Measurements from ENCODE around the gene RBKS. TPM values are rescaled to one million over a fixed set of nuclear protein-coding genes. Genes with fewer than 3 reads are reported as not detected.

RBKS gene
- total RNA-seq, 1 donor from 2014 or later: 0.79 TPM

DNA sequence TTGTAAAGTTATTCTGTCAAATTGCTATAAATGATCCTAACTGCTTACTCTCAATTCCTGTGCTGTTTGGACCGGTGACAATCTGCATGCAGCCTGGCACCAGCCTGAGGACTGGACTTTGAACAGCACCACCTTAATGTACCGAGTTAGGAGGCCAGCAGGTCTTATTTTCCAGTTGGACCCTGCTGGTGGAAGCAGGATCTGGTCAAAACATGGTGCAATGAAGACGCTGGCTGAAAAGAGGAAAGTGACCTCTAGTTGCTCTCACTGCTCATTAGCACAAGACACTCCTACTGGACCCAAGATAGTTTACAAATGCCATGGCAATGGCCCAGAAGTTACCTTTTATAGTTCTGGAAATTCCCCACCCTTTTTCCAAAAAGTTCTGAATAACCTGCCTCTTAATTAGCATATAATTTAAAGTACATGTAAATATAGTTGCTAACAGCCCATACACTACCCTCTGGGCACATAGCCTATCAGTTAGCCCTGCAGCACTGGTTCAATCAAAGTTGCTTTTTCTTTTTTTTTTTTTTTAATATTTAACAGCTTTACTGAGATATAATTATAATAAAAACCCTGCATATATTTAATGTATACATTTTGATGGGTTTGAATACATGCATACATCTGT lies 35.8 kb downstream of the RBKS start:
- DNase-seq (ENCODE audit: low read depth): no peak
- FAIRE-seq: no peak

DNA sequence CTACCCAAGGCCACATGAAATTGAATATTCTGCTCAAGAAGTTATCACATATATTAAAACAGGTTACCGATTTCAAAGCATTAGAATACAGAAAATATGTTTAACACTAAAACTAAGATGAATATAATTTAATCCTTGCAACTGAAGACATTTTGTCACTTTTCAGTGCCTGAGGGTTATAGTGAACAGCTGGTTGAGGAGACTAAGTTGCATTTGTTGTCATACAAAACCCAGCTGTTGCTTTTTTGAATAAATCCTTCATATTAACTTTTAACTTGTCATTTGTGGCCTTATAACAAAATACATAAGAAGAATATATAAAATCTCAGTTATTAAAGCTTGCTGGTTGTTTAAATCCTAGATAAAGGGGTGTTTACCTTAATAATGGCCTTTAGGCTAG lies 37.5 kb downstream of the RBKS start:
- FAIRE-seq: no peak
- TF ChIP-seq, protein P1, sequence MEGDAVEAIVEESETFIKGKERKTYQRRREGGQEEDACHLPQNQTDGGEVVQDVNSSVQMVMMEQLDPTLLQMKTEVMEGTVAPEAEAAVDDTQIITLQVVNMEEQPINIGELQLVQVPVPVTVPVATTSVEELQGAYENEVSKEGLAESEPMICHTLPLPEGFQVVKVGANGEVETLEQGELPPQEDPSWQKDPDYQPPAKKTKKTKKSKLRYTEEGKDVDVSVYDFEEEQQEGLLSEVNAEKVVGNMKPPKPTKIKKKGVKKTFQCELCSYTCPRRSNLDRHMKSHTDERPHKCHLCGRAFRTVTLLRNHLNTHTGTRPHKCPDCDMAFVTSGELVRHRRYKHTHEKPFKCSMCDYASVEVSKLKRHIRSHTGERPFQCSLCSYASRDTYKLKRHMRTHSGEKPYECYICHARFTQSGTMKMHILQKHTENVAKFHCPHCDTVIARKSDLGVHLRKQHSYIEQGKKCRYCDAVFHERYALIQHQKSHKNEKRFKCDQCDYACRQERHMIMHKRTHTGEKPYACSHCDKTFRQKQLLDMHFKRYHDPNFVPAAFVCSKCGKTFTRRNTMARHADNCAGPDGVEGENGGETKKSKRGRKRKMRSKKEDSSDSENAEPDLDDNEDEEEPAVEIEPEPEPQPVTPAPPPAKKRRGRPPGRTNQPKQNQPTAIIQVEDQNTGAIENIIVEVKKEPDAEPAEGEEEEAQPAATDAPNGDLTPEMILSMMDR (IDR thresholded peaks at IDR 0.05; ENCODE audit: insufficient read depth, low read length, severe bottlenecking): no peak
- H3K27me3 ChIP-seq (ENCODE audit: control insufficient read depth, insufficient read depth, low read length): no peaks in the 10 kb centered on the region
- no peak for DNase-seq (ENCODE audit: low read depth)
- no peak overlapping the region for H3K4me3 ChIP-seq (ENCODE audit: low read depth, low read length)
- H3K36me3 ChIP-seq (ENCODE audit: control insufficient read depth, insufficient read depth, low read length): no peaks in the 10 kb centered on the region

More for the DNA sequence above, 35.8 kb downstream of the RBKS start:
- Histone ChIP-seq H3K4me3 (ENCODE audit: low read depth, low read length) (no peak overlapping the region), H3K27me3 (ENCODE audit: control insufficient read depth, insufficient read depth, low read length) (no peaks in the 10 kb centered on the region), H3K36me3 (ENCODE audit: control insufficient read depth, insufficient read depth, low read length) (no peaks in the 10 kb centered on the region)
- TF ChIP-seq, protein P1 (IDR thresholded peaks at IDR 0.05; ENCODE audit: insufficient read depth, low read length, severe bottlenecking): no peak

DNA sequence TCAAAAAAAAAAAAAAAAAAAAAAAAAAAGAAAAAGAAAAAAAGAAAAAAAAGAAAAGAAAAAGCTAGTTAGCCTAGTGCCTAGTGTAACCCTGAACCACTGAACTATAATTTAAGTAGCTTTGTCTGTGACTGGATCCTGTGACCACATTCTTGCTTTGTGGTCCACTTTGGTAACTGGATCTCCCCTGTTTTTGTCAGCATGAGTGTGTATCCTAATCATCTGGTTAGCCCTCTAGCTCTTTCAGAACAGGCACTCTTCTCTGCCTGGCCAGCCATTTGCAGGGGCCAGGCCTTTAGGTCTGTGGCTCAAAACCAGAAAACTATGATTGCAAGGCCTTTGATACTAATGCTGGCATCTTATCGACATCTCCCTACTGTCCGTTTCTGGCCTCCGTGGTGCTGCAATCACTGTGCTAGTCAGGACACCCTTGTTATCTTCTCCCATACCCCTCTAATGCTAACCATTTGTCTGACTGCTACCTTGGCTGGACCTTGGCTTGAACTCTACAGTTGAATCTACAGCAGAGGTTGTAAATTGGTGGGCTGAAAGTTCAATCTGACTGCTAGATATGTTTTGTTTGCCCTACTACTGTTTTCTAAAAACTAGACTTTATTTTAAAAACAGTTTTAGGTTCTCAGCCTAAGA lies 40.5 kb downstream of the RBKS start:
- H3K4me3 ChIP-seq (ENCODE audit: low read depth, low read length): no peak overlapping the region
- TF ChIP-seq, protein P1 (IDR thresholded peaks at IDR 0.05; ENCODE audit: insufficient read depth, low read length, severe bottlenecking): no peak
- DNase-seq (ENCODE audit: low read depth) (no peak), FAIRE-seq (no peak)
- no peaks in the 10 kb centered on the region for H3K27me3 ChIP-seq (ENCODE audit: control insufficient read depth, insufficient read depth, low read length)
- no peaks in the 10 kb centered on the region for H3K36me3 ChIP-seq (ENCODE audit: control insufficient read depth, insufficient read depth, low read length)

DNA sequence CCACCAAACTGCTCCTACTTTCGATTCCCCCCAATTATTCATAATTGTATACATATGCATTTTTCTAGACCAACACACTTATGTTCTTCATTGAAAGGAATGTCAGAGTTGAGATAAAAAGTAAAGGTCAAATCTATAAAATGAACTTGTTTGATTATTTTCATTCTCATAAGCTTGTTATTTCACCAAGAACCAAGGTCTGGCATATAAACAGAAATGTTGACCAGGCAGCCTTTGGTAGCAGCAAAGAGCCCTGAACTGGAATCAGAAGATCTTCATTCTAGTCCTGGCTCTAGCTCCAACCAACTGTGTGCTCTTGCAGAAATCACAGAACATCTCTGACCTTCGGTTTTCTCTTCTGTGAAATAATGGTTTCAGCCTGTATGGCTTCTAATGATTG lies 42.9 kb downstream of the RBKS start:
- H3K27me3 ChIP-seq (ENCODE audit: control insufficient read depth, insufficient read depth, low read length): no peaks in the 10 kb centered on the region
- FAIRE-seq (no peak), DNase-seq (ENCODE audit: low read depth) (no peak)
- TF ChIP-seq, protein P1 (IDR thresholded peaks at IDR 0.05; ENCODE audit: insufficient read depth, low read length, severe bottlenecking): no peak
- no peaks in the 10 kb centered on the region for H3K36me3 ChIP-seq (ENCODE audit: control insufficient read depth, insufficient read depth, low read length)
- no peak overlapping the region for H3K4me3 ChIP-seq (ENCODE audit: low read depth, low read length)

- H3K36me3 ChIP-seq (ENCODE audit: control insufficient read depth, insufficient read depth, low read length): no peaks in the 10 kb centered on the region
- DNase-seq (ENCODE audit: low read depth): peak; percentile 70
- no peaks in the 10 kb centered on the region for H3K27me3 ChIP-seq (ENCODE audit: control insufficient read depth, insufficient read depth, low read length)
- no peak overlapping the region for H3K4me3 ChIP-seq (ENCODE audit: low read depth, low read length)
- no peak for FAIRE-seq
- TF ChIP-seq, protein P1 (IDR thresholded peaks at IDR 0.05; ENCODE audit: insufficient read depth, low read length, severe bottlenecking): no peak
Measured at GRCh38 chr2:27844821-27845255, 45.3 kb downstream of the RBKS start.

Data from bronchial epithelial cell (primary cell).